ENCODE measurements around the gene TRABD2B.

The TRABD2B gene

DNA sequence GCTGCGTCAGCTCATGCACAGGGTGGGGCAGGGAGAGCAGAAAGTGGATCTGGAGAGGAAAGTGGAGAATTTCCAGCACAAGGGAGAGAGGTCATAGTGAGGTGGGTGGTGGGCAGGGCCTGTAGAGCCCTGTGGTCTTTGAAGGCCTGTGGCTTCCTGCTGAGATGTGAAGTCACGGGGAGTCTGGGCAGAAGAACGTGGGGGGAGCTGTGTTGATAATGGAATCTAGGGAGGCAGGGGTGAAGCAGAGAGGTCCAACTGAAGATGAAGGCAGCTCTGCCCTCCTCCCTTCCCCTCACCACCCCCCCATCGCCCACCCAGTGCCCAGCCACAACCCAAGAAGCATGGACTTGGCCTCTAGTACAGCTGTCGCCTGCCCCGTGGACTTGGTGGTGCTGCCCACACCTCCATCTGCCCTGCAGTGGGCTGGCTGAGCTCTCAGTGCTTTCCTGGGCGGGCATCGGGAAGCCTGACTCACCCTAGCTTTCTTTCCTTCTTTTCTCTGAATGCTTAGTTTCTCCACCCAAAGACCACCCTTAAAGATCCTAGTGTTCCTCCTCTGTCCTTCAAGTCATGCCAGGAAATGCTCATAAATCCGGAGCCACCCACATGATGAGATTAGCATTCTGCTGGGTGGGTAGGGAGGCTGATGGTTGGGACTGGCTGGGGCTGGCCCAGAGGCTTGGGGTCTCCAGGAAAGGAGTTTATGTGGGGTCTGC lies 186.1 kb downstream of the TRABD2B start:
- H3K4me1 ChIP-seq (ENCODE audit: control insufficient read depth, insufficient read depth, low read length) = peaks cover 10% of the 10 kb centered on the region
- no peaks in the 10 kb centered on the region for H3K9me3 ChIP-seq (ENCODE audit: control insufficient read depth, low read length)
- peaks cover 3% of the 10 kb centered on the region for H3K27me3 ChIP-seq (replicated peaks; ENCODE audit: control insufficient read depth, insufficient read depth, low read length)
- H3K9ac ChIP-seq (ENCODE audit: low read length) = no peak overlapping the region
- H3K4me3 ChIP-seq (ENCODE audit: low read length) = no peak overlapping the region
- no peak for DNase-seq (ENCODE audit: low read depth)
- no peaks in the 10 kb centered on the region for H3K36me3 ChIP-seq (ENCODE audit: control insufficient read depth, insufficient read depth, low read length, severe bottlenecking)

- Histone ChIP-seq H3K9me3 (ENCODE audit: control insufficient read depth, low read length) (no peaks in the 10 kb centered on the region), H3K4me1 (ENCODE audit: control insufficient read depth, insufficient read depth, low read length) (peaks cover 3% of the 10 kb centered on the region)
- DNase-seq (ENCODE audit: low read depth) = no peak
These were observed 187.7 kb downstream of the TRABD2B start for GRCh38 chr1:47809301-47810084.

DNA sequence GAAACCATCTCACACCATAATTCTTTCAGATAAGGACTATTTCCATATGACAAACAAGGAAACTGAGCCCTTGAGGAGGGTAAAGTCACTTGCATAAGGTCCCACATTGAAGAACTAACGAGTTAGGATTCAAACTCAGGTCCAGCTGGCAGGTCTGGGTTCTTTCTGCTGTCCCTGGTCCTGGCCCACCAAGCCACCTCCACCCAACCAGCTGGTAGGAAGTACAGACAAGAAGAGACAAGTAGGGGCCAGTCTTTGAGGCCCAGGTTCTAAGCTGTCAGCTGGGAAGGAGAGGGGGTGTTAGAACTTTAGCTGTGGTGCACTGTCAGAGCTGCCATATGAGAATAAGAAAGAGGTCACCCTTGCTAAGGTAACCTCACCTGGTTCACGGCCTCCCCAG lies 188.6 kb downstream of the TRABD2B start:
- H3K9ac ChIP-seq (ENCODE audit: low read length) = no peak overlapping the region

More at GRCh38 chr1:47809301-47810084, 187.7 kb downstream of the TRABD2B start:
- no peak overlapping the region for H3K4me3 ChIP-seq (ENCODE audit: low read length)
- H3K36me3 ChIP-seq (ENCODE audit: control insufficient read depth, insufficient read depth, low read length, severe bottlenecking) = no peaks in the 10 kb centered on the region
- no peak overlapping the region for H3K9ac ChIP-seq (ENCODE audit: low read length)
- H3K27me3 ChIP-seq (replicated peaks; ENCODE audit: control insufficient read depth, insufficient read depth, low read length) = peaks cover 3% of the 10 kb centered on the region

GRCh38 chr1:47805921-47806361 lies 191.2 kb downstream of the TRABD2B start:
- no peaks in the 10 kb centered on the region for H3K9me3 ChIP-seq (ENCODE audit: control insufficient read depth, low read length)
- H3K4me3 ChIP-seq (ENCODE audit: low read length) = no peak overlapping the region
- no peak for DNase-seq (ENCODE audit: low read depth)
- no peak overlapping the region for H3K9ac ChIP-seq (ENCODE audit: low read length)
- no peaks in the 10 kb centered on the region for H3K4me1 ChIP-seq (ENCODE audit: control insufficient read depth, insufficient read depth, low read length)
- no peaks in the 10 kb centered on the region for H3K27me3 ChIP-seq (replicated peaks; ENCODE audit: control insufficient read depth, insufficient read depth, low read length)
- no peaks in the 10 kb centered on the region for H3K36me3 ChIP-seq (ENCODE audit: control insufficient read depth, insufficient read depth, low read length, severe bottlenecking)

More for the DNA sequence above, 188.6 kb downstream of the TRABD2B start:
- Histone ChIP-seq H3K4me1 (ENCODE audit: control insufficient read depth, insufficient read depth, low read length) (no peaks in the 10 kb centered on the region), H3K36me3 (ENCODE audit: control insufficient read depth, insufficient read depth, low read length, severe bottlenecking) (no peaks in the 10 kb centered on the region), H3K4me3 (ENCODE audit: low read length) (no peak overlapping the region), H3K27me3 (replicated peaks; ENCODE audit: control insufficient read depth, insufficient read depth, low read length) (peaks cover 3% of the 10 kb centered on the region), H3K9me3 (ENCODE audit: control insufficient read depth, low read length) (no peaks in the 10 kb centered on the region)
- DNase-seq (ENCODE audit: low read depth) = no peak

- Histone ChIP-seq H3K36me3 (ENCODE audit: control insufficient read depth, insufficient read depth, low read length, severe bottlenecking) (no peaks in the 10 kb centered on the region), H3K27me3 (replicated peaks; ENCODE audit: control insufficient read depth, insufficient read depth, low read length) (no peaks in the 10 kb centered on the region), H3K4me1 (ENCODE audit: control insufficient read depth, insufficient read depth, low read length) (no peaks in the 10 kb centered on the region), H3K4me3 (ENCODE audit: low read length) (no peak overlapping the region), H3K9me3 (ENCODE audit: control insufficient read depth, low read length) (no peaks in the 10 kb centered on the region), H3K9ac (ENCODE audit: low read length) (no peak overlapping the region)
- DNase-seq (ENCODE audit: low read depth) = no peak
These were observed 192.2 kb downstream of the TRABD2B start for GRCh38 chr1:47805018-47805417.

DNA sequence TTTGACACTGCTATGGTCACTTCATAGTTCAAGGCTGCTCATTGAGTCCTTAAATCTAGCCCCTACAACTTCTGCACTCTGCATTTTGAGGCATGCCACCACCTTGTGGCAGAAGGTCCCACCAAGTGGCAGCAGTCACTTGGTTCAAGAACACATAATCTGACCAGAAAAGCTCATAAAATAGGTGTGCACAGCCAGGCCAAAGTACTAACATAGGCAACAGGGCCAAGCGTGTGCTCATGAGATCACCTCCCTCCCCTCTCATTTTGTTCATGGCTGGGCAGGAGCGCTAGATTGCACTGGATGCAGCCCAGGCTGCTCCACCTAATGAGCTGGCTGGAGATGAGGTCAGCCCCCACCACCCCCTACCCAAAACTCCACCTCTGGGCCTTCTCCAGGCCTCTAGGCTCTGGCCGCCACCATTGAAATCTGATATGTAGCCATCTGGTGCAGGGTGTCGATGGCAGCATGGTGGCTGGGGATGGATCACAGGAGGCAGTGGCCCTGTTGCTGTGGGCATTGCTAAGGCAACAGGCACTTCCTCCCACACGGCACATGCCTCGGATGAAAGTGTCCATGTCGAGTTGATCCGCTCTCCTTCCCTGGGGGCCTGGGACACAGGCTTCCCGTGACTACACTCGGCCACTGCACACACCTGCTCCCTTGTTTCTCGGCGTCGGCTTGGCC lies 193.2 kb downstream of the TRABD2B start:
- Histone ChIP-seq H3K27me3 (replicated peaks; ENCODE audit: control insufficient read depth, insufficient read depth, low read length) (no peaks in the 10 kb centered on the region), H3K4me1 (ENCODE audit: control insufficient read depth, insufficient read depth, low read length) (no peaks in the 10 kb centered on the region), H3K9ac (ENCODE audit: low read length) (no peak overlapping the region), H3K9me3 (ENCODE audit: control insufficient read depth, low read length) (no peaks in the 10 kb centered on the region), H3K4me3 (ENCODE audit: low read length) (no peak overlapping the region), H3K36me3 (ENCODE audit: control insufficient read depth, insufficient read depth, low read length, severe bottlenecking) (no peaks in the 10 kb centered on the region)
- DNase-seq (ENCODE audit: low read depth) = no peak

DNA sequence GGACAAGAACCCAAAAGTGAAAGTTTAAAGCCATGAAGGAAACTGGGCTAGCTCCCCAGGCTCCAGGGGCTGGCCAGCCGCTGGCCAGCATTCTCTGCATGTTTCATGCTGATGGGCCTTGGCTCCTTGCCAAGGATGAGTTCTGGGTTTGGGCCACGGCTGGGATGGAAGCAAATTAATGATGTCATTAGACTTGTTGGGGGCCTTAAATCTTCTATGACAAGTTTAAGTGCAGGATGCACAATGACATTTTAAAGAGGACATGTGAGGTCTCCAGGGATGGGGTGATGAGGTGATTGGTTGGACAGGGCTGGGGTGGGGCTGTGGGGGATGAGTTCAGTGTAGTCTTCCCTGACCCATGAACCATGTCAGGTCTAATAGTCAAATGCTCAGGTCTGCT lies 199.6 kb downstream of the TRABD2B start:
- H3K27me3 ChIP-seq (replicated peaks; ENCODE audit: control insufficient read depth, insufficient read depth, low read length) = no peaks in the 10 kb centered on the region
- no peaks in the 10 kb centered on the region for H3K9me3 ChIP-seq (ENCODE audit: control insufficient read depth, low read length)
- no peak for DNase-seq (ENCODE audit: low read depth)
- H3K36me3 ChIP-seq (ENCODE audit: control insufficient read depth, insufficient read depth, low read length, severe bottlenecking) = no peaks in the 10 kb centered on the region
- H3K4me3 ChIP-seq (ENCODE audit: low read length) = no peak overlapping the region
- H3K9ac ChIP-seq (ENCODE audit: low read length) = no peak overlapping the region
- no peaks in the 10 kb centered on the region for H3K4me1 ChIP-seq (ENCODE audit: control insufficient read depth, insufficient read depth, low read length)

GRCh38 chr1:47796626-47797025 lies 200.6 kb downstream of the TRABD2B start:
- no peaks in the 10 kb centered on the region for H3K4me1 ChIP-seq (ENCODE audit: control insufficient read depth, insufficient read depth, low read length)
- H3K27me3 ChIP-seq (replicated peaks; ENCODE audit: control insufficient read depth, insufficient read depth, low read length) = no peaks in the 10 kb centered on the region
- H3K36me3 ChIP-seq (ENCODE audit: control insufficient read depth, insufficient read depth, low read length, severe bottlenecking) = no peaks in the 10 kb centered on the region

DNA sequence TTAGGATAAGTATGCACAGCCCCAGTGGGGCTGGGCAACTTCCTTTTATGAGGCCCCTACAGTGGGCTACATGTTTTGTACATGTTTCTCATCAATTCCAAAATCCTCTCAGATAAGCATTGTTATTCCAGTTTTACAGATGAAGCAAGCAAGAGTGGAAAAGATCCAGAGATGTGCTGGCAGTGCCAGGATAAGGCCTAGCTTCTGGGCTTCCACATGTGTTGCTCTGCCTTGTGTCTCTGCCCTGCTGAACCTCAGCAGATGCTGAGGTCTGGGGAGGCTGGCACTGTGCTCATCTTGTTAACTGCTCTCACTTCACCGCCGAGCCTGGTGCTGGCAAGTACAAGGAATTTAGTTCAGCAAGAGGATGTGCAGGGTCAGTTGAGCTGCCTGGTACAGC lies 202.1 kb downstream of the TRABD2B start:
- H3K4me3 ChIP-seq (ENCODE audit: low read length) = no peak overlapping the region
- no peaks in the 10 kb centered on the region for H3K4me1 ChIP-seq (ENCODE audit: control insufficient read depth, insufficient read depth, low read length)
- no peak for DNase-seq (ENCODE audit: low read depth)
- H3K9me3 ChIP-seq (ENCODE audit: control insufficient read depth, low read length) = no peaks in the 10 kb centered on the region
- no peaks in the 10 kb centered on the region for H3K36me3 ChIP-seq (ENCODE audit: control insufficient read depth, insufficient read depth, low read length, severe bottlenecking)
- no peak overlapping the region for H3K9ac ChIP-seq (ENCODE audit: low read length)
- no peaks in the 10 kb centered on the region for H3K27me3 ChIP-seq (replicated peaks; ENCODE audit: control insufficient read depth, insufficient read depth, low read length)

More at GRCh38 chr1:47796626-47797025, 200.6 kb downstream of the TRABD2B start:
- Histone ChIP-seq H3K9ac (ENCODE audit: low read length) (no peak overlapping the region), H3K9me3 (ENCODE audit: control insufficient read depth, low read length) (no peaks in the 10 kb centered on the region), H3K4me3 (ENCODE audit: low read length) (no peak overlapping the region)
- DNase-seq (ENCODE audit: low read depth) = no peak

GRCh38 chr1:47794530-47794929 lies 202.7 kb downstream of the TRABD2B start:
- no peak overlapping the region for H3K9ac ChIP-seq (ENCODE audit: low read length)
- no peaks in the 10 kb centered on the region for H3K4me1 ChIP-seq (ENCODE audit: control insufficient read depth, insufficient read depth, low read length)
- no peak overlapping the region for H3K4me3 ChIP-seq (ENCODE audit: low read length)
- DNase-seq (ENCODE audit: low read depth) = no peak
- no peaks in the 10 kb centered on the region for H3K9me3 ChIP-seq (ENCODE audit: control insufficient read depth, low read length)
- H3K36me3 ChIP-seq (ENCODE audit: control insufficient read depth, insufficient read depth, low read length, severe bottlenecking) = no peaks in the 10 kb centered on the region
- no peaks in the 10 kb centered on the region for H3K27me3 ChIP-seq (replicated peaks; ENCODE audit: control insufficient read depth, insufficient read depth, low read length)

DNA sequence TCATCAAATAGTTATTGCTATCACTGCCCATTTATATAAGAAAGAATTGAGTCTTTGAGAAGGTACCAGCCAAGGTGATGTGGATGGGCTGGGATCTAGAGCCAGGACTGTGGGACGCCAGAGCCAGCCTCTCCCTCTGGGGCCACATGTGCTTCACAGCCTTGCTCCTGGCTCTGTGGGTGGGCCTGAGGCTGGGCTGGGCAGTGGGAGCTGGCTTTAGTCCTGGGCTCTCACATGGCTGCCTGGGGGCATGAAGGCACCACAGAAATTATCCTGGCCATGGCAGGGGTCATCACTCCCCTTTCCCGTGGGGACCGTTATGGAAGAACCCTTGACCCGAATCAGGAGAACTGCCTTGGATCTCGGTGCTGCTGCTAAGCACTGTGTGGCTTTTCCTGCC lies 203.1 kb downstream of the TRABD2B start:
- no peak for DNase-seq (ENCODE audit: low read depth)
- no peak overlapping the region for H3K4me3 ChIP-seq (ENCODE audit: low read length)
- H3K9ac ChIP-seq (ENCODE audit: low read length) = no peak overlapping the region
- H3K4me1 ChIP-seq (ENCODE audit: control insufficient read depth, insufficient read depth, low read length) = no peaks in the 10 kb centered on the region
- no peaks in the 10 kb centered on the region for H3K27me3 ChIP-seq (replicated peaks; ENCODE audit: control insufficient read depth, insufficient read depth, low read length)
- H3K36me3 ChIP-seq (ENCODE audit: control insufficient read depth, insufficient read depth, low read length, severe bottlenecking) = no peaks in the 10 kb centered on the region
- H3K9me3 ChIP-seq (ENCODE audit: control insufficient read depth, low read length) = no peaks in the 10 kb centered on the region

All from adipocyte (in vitro differentiated cells).